Peyer's patch (tissue), 4 donors: Measurements from ENCODE around the gene CYP51A1. TPM values are rescaled to one million over a fixed set of nuclear protein-coding genes. Genes with fewer than 3 reads are reported as not detected.
"Not testable (repeated sequence)": the region's sequence is repeated elsewhere in the genome, so short reads cannot be mapped to it uniquely, and the experiment has no call there.

Experiments
- DNase-seq, 3 donors: peaks; one replicate each; pipeline ENCODE4 v3.0.0-alpha.2; 2017 to 2019
- H3K27ac ChIP-seq, 4 donors: fragments of 200-600 bp; sonication (generic); one replicate each; pipeline ENCODE4 v1.5.1; 2016 to 2019
- H3K27me3 ChIP-seq, 2 donors: fragments of 200-600 bp; sonication (generic); one replicate each; pipeline ENCODE4 v1.5.1; 2019
- H3K36me3 ChIP-seq, 3 donors: fragments of 200-600 bp; sonication (generic); one replicate each; pipeline ENCODE4 v1.5.1; 2016 to 2019
- H3K4me1 ChIP-seq, 4 donors: fragments of 200-600 bp; sonication (generic); one replicate each; pipeline ENCODE4 v1.5.1; 2016 to 2019
- H3K4me3 ChIP-seq, 4 donors: fragments of 200-600 bp; sonication (generic); 1 replicate in 3 of 4; 2 replicates in 1 of 4; pipeline ENCODE4 v1.5.1; 2016 to 2019; ENCODE audit warnings: mild to moderate bottlenecking in 1 of 4
- H3K9me3 ChIP-seq, 4 donors: fragments of 200-600 bp; sonication (generic); one replicate each; pipeline ENCODE4 v1.5.1; 2016 to 2019; ENCODE audit warnings: mild to moderate bottlenecking in 1 of 4
- POLR2A ChIP-seq, 2 donors: fragments of 450-650 bp; IDR thresholded peaks; one replicate each; pipeline ENCODE4 v1.5.1; 2017; ENCODE audit warnings: antibody characterized with exemption in 2 of 2, mild to moderate bottlenecking in 2 of 2, moderate library complexity in 2 of 2
- total RNA-seq, 4 donors: library from RNA; depleted of rRNA; stranded (reverse); fragments of >200 nt; gene quantifications; one replicate each; pipeline ENCODE4 v1.1.0, GENCODE V29; 2016
- TF ChIP-seq, protein P1 (sequence below), 6 experiments: fragments of 450-650 bp in 4 of 6; fragments of 200-600 bp in 2 of 6; sonication (generic) in 1 of 6; IDR thresholded peaks; one replicate each; pipeline ENCODE4 v1.5.1; 2017 to 2019; ENCODE audit warnings: antibody characterized with exemption in 6 of 6, mild to moderate bottlenecking in 3 of 6, moderate library complexity in 1 of 6

Gene CYP51A1
- total RNA-seq, 4 donors from 2014 or later, result 11.6 to 137 (median 105) TPM

GRCh38 chr7:92115821-92116220 lies 18.5 kb downstream of the CYP51A1 start:
- no peaks in the 10 kb centered on the region for H3K9me3 ChIP-seq
- no peaks in the 10 kb centered on the region for H3K27me3 ChIP-seq
- no peaks in the 10 kb centered on the region for H3K4me1 ChIP-seq
- TF ChIP-seq, protein P1, sequence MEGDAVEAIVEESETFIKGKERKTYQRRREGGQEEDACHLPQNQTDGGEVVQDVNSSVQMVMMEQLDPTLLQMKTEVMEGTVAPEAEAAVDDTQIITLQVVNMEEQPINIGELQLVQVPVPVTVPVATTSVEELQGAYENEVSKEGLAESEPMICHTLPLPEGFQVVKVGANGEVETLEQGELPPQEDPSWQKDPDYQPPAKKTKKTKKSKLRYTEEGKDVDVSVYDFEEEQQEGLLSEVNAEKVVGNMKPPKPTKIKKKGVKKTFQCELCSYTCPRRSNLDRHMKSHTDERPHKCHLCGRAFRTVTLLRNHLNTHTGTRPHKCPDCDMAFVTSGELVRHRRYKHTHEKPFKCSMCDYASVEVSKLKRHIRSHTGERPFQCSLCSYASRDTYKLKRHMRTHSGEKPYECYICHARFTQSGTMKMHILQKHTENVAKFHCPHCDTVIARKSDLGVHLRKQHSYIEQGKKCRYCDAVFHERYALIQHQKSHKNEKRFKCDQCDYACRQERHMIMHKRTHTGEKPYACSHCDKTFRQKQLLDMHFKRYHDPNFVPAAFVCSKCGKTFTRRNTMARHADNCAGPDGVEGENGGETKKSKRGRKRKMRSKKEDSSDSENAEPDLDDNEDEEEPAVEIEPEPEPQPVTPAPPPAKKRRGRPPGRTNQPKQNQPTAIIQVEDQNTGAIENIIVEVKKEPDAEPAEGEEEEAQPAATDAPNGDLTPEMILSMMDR (IDR thresholded peaks at IDR 0.05), result no peak
- TF ChIP-seq POLR2A (IDR thresholded peaks at IDR 0.05), result no peak
- no peak for DNase-seq
- H3K4me3 ChIP-seq, result no peak overlapping the region
- peaks cover 0 to 42% (median 0%) of the 10 kb centered on the region in 3 donors for H3K36me3 ChIP-seq
- H3K27ac ChIP-seq, result no peak overlapping the region

DNA sequence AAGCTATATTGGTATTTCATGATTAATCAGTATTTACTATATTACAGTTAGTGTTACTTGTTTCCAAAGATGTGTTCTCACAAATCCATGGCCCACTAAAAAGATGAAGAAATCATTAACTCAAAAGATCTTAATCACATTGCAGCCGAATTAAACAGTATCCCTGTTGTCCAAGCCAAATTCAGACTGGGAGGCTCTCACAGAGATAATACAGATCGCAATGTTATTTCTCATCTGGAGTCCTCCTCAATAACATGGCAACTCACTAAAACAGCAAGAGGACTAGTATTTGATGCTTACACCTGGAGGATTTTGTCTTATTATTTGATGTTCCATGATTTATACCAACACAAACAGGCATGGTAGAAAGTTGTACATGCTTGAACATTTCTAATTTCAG lies 23.4 kb downstream of the CYP51A1 start:
- Histone ChIP-seq H3K9me3 (no peaks in the 10 kb centered on the region), H3K27me3 (no peaks in the 10 kb centered on the region), H3K36me3 (peaks cover 0 to 64% (median 0%) of the 10 kb centered on the region in 3 donors), H3K4me3 (no peak overlapping the region), H3K4me1 (no peaks in the 10 kb centered on the region), H3K27ac (no peak overlapping the region)
- TF ChIP-seq, protein P1 (IDR thresholded peaks at IDR 0.05), result no peak
- TF ChIP-seq POLR2A (IDR thresholded peaks at IDR 0.05), result no peak
- no peak for DNase-seq

DNA sequence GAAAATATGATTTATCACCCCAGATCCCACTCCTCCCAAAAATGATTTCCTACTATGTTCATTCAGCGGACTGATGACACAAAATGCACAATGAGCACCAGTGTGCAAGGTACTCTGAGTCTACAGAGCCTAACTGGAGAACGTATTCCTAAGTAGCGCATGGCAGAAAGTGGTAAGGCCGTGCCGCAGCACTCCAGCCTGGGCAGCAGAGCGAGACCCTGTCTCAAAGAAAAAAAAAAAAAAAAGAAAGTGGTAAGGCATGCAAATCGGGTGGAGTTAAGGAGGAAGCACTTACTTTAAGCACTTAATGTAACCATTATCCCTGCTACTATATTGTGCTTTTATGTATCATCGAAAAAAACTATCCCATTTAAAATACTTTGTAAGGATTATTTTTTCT lies 25.5 kb downstream of the CYP51A1 start:
- no peak for TF ChIP-seq POLR2A (IDR thresholded peaks at IDR 0.05)
- TF ChIP-seq, protein P1 (IDR thresholded peaks at IDR 0.05), result no peak
- no peak overlapping the region for H3K27ac ChIP-seq
- no peaks in the 10 kb centered on the region for H3K4me1 ChIP-seq
- no peak for DNase-seq
- H3K27me3 ChIP-seq, result no peaks in the 10 kb centered on the region
- H3K4me3 ChIP-seq, result no peak overlapping the region
- peaks cover 0 to 74% (median 0%) of the 10 kb centered on the region in 3 donors for H3K36me3 ChIP-seq
- no peaks in the 10 kb centered on the region for H3K9me3 ChIP-seq

GRCh38 chr7:92102862-92103261 lies 31.4 kb downstream of the CYP51A1 start:
- peaks cover 0 to 92% (median 0%) of the 10 kb centered on the region in 3 donors for H3K36me3 ChIP-seq
- not testable (repeated sequence) for H3K4me3 ChIP-seq, DNase-seq, H3K27ac ChIP-seq, H3K9me3 ChIP-seq, H3K4me1 ChIP-seq, H3K27me3 ChIP-seq

GRCh38 chr7:92100534-92100933 lies 33.7 kb downstream of the CYP51A1 start:
- Histone ChIP-seq H3K4me3 (no peak overlapping the region), H3K4me1 (no peaks in the 10 kb centered on the region), H3K9me3 (no peaks in the 10 kb centered on the region), H3K27me3 (no peaks in the 10 kb centered on the region), H3K27ac (peak overlapping the region in 2 of 4 donors; percentile 26 to 43), H3K36me3 (peaks cover 0 to 90% (median 0%) of the 10 kb centered on the region in 3 donors)
- TF ChIP-seq POLR2A (IDR thresholded peaks at IDR 0.05), result no peak
- TF ChIP-seq, protein P1 (IDR thresholded peaks at IDR 0.05), result no peak
- DNase-seq, result no peak

DNA sequence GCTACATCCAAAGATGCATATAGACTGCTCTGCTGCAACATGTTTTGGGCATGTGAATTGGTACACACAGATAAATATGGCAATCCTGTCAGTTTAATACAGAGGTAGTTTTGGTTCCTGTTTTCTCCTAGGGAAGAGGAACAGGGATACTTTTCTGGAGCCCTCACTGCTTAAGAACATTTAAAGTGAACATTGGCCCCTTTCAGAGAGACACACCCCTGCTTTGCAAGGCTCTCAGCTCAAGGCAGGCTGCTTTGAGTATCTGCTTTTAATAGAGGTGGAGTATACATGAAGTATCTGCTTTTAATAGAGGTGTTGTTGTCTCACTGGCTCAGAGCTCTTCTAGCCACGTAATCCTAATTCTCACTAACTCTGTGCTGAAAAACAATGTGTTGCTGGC lies 38.9 kb downstream of the CYP51A1 start:
- no peaks in the 10 kb centered on the region for H3K9me3 ChIP-seq
- H3K4me3 ChIP-seq, result no peak overlapping the region
- no peaks in the 10 kb centered on the region for H3K27me3 ChIP-seq
- DNase-seq, result no peak
- no peak overlapping the region for H3K27ac ChIP-seq
- TF ChIP-seq, protein P1 (IDR thresholded peaks at IDR 0.05), result no peak
- TF ChIP-seq POLR2A (IDR thresholded peaks at IDR 0.05), result no peak
- H3K36me3 ChIP-seq, result peaks cover 0 to 90% (median 0%) of the 10 kb centered on the region in 3 donors
- H3K4me1 ChIP-seq, result no peaks in the 10 kb centered on the region
